HG03460 (cell line): ENCODE measurements around the gene VDR.

Experiments used
- ATAC-seq: cut with Tn5 transposase; IDR thresholded peaks from one replicate; pipeline ENCODE4 v1.9.1; 2021; ENCODE audit not compliant: unreplicated experiment

The VDR gene

GRCh38 chr12:47931187-47931586, 26.4 kb upstream of the VDR start:
- no peak for ATAC-seq

- ATAC-seq = no peak
Observed at GRCh38 chr12:47930634-47931033, 25.8 kb upstream of the VDR start.

DNA sequence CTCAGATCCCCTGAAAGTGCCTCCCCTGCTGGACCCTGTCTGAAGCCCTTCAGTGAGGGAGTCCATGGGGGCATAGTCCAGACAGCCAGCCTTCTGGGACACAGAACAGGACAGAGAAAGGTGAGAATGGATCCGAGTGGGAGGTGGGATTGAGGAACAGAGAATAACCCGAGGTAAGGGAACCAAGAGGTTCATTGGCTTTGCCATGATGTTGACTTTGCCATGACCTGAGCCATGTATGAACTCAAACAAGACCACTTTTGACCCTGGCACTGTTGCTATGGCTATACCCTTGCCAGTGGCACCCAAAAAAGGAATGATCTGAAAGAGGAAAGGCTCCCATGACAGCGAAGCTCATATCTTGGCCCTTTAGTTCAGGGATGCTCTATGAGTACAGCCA, 22.6 kb upstream of the VDR start:
- ATAC-seq = no peak

DNA sequence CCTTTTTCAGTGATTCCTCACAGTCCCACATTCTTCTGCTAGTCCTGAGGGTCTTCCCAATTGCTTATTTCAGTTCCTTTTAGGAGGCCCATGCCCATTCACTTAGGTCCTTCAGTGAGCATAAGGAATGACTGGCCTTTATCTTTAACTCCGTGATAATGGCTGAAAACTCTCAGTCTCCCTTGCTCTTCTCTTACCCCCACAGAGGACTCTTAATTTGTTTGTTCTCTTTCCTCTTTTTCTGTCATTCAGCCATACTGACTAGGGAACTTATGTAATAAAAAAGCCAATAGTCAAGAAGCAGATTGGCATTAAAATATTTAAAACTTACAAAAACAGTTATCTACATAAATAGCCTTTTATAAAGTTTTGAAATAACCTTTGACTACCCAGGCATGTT, 17.1 kb upstream of the VDR start:
- ATAC-seq = no peak

- no peak for ATAC-seq
Observed at GRCh38 chr12:47920913-47921312, 16.1 kb upstream of the VDR start.

GRCh38 chr12:47913081-47913480, 8.3 kb upstream of the VDR start:
- ATAC-seq = no peak

GRCh38 chr12:47912556-47912955, 7.8 kb upstream of the VDR start:
- ATAC-seq = no peak

GRCh38 chr12:47910981-47911380, 6.2 kb upstream of the VDR start:
- no peak for ATAC-seq

- no peak for ATAC-seq
Observed at GRCh38 chr12:47910486-47910885, 5.7 kb upstream of the VDR start.

GRCh38 chr12:47909839-47910465, 5.2 kb upstream of the VDR start:
- ATAC-seq = no peak

- no peak for ATAC-seq
Observed at GRCh38 chr12:47908738-47909137, 3.9 kb upstream of the VDR start.

DNA sequence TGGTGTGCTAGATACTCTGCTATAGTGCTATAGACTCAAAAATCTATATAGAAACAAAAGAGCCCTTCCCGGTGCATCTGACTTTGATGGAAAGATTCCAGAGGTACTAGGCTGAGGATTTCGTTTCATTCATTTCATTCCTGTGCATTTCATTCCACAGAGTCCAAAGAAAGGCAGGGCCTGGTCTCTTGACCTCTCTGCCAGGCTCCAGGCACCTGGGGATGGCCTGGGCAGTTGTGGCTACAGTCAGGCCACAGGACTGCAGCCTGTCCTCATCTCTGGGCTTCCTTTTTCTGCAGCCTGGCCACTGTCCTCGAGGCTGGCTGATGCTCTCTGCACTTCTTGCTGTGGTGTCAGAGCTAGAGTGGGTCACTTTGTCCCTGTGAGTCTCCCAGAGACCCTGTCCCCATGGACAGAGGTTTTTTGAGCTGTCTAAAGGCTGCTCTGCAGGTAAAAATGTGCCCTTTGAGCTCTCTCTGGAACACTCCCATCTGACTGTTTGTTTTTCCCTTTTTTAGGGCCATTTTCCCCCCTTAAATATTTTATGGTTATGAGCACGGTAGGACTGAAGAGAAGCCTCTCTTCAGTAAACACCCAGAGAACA, 3.2 kb upstream of the VDR start:
- no peak for ATAC-seq

GRCh38 chr12:47903927-47904712, 674 bp downstream of the VDR start:
- no peak for ATAC-seq

GRCh38 chr12:47903151-47903611, 1.6 kb downstream of the VDR start:
- no peak for ATAC-seq

DNA sequence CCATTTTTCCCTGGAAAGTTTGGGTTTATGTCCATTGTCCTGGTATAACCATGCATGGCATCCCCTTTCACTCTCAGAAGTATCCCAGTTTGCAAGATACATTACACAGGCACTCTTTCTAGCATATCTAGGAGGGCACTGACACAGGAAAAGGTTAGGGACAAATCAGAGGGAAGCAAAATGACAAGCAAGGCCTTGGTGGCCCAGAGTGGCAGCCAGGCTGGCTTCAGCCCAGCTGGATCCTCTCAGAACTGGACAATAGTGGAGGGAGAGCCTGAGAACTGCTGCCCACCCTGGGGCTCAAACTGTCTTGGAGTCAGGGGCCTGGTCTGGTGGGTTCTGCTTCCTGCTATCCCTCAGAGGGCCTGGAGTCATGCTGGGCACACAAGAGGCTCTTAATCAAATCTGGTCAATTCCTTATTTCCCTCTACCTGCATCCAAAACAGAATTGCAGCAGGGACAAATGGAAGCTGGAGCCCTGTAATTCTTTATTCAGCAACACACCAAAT, 2.6 kb downstream of the VDR start:
- no peak for ATAC-seq

DNA sequence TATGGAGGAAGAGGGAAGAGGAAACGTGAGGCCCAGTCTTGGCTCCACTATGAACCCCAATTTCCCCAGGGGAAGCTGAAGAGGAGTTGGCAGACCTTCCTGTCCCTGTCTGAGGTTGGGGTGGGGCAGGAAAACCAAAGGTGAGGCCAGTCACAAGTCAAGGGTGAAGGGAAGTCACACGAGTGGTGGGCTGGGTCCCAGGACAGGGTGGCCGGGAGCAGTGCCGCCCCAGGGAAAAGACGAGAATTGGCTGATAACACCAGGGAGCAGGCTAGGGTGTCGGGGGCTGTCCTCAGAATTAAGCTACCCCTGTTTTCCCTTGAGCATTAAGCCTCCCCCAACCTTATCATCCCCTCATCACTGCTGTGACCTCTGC, 3.1 kb downstream of the VDR start:
- ATAC-seq = no peak

GRCh38 chr12:47901063-47901717, 3.6 kb downstream of the VDR start:
- no peak for ATAC-seq

DNA sequence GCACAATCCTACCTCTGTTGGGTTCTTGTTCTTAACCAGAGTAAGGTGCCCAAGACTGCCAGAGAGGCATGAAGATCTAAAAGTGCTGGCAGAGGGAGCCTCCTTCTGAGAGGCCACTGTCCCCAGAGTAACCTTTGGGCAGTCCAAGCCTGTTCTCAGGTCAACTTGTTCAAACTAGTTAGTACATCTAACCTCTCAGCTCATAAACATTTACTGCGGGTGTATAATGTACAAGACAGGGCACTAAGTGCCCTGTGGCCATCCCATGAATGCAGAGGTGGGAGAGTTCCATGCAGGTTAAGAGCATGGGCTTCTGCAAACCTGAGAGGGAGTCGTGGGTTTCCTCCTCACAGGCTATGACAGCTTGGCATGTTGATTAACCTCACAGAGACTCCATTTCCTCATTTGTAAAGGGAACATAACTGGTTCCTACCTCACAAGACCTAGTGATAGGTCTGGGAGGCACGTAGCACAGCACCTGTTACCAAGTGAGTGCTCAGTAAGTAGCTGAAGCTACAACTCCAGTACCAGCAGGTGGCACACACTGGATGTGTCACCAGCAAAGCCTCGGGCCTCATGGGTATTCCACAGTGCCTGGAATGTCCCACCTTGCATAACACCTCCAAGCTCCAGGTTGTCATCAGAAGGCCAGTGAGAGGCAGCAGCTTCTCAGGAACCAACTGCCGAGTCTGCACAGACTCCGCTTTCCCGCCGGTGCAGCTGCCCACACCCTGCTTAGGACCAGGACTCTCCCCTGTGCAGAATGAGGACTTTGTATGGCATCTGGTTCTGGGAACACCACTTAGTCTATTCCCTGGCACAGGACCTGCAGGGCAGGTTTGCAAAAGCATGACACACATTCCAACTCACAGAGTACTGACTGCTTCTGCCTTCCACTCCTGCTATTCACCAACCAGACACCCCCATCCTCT, 4.4 kb downstream of the VDR start:
- ATAC-seq = no peak

GRCh38 chr12:47899466-47899865, 5.3 kb downstream of the VDR start:
- no peak for ATAC-seq

DNA sequence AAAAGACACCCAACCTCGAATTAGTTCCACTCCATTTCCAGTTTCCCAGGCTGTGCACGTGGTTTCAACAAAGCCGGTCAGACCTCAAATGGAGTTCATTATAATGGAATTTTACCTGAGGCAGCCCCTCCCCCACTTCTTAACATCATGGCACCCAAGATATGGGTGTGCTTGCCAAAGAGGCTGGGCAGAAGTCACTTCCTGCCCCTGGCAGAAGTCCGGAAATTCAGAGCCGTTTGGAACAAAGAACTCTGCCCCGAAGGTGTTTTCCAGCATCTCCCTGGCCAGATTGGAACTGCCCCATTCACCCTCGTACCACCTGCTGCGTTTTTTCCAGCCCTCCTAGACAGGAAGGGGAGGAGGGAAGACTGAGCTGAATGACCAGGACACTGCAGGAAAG, 8.2 kb downstream of the VDR start:
- no peak for ATAC-seq

DNA sequence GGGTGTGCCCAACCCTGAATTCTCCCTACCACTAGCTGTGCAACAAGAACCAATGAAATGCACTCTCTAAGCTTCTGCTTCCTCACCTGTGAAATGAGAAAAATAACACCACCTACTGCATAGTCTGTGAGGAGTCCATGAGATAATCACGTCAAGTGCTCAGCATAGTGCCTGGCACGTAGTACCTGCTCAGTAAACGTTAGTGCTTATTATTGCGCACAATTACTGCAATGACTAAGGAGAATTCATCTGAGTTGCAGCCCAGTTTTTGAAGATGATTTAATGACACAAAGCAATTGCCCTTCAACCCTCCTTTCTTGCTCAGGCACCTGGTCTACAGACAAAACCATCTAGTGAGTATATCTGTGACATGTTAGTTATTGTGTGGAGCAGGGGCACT, 8.8 kb downstream of the VDR start:
- ATAC-seq = no peak
